ENCODE results near the gene MDK.

MDK gene

GRCh38 chr11:46383974-46384701, 2.7 kb downstream of the MDK start:
- no peak for DNase-seq

GRCh38 chr11:46385169-46386004, 3.9 kb downstream of the MDK start:
- DNase-seq: no peak

GRCh38 chr11:46386005-46386578, 4.6 kb downstream of the MDK start:
- no peak for DNase-seq

GRCh38 chr11:46386674-46387073, 5.2 kb downstream of the MDK start:
- DNase-seq: no peak

- DNase-seq: no peak
Observed at GRCh38 chr11:46387456-46387855, 6.0 kb downstream of the MDK start.

GRCh38 chr11:46387919-46388618, 6.6 kb downstream of the MDK start:
- DNase-seq: no peak

GRCh38 chr11:46388619-46389449, 7.4 kb downstream of the MDK start:
- DNase-seq: no peak

GRCh38 chr11:46389450-46390330, 8.2 kb downstream of the MDK start:
- DNase-seq: peak; percentile 51

GRCh38 chr11:46390331-46391171, 9.1 kb downstream of the MDK start:
- DNase-seq: no peak

- no peak for DNase-seq
Observed at GRCh38 chr11:46391186-46391577, 9.7 kb downstream of the MDK start.

- DNase-seq: no peak
Observed at GRCh38 chr11:46391578-46392420, 10.3 kb downstream of the MDK start, which contains the start of gene CHRM4. Gene CHRM4 (minus strand): TSS chr11:46391776. CDS start chr11:46386557, 5,219 bp downstream.

GRCh38 chr11:46392421-46393230, 11.2 kb downstream of the MDK start:
- DNase-seq: no peak

GRCh38 chr11:46393231-46393616, 11.8 kb downstream of the MDK start:
- no peak for DNase-seq

GRCh38 chr11:46393759-46394158, 12.3 kb downstream of the MDK start:
- DNase-seq: no peak

GRCh38 chr11:46397526-46397925, 16.1 kb downstream of the MDK start:
- DNase-seq: no peak

- DNase-seq: no peak
Observed at GRCh38 chr11:46402957-46403902, 21.8 kb downstream of the MDK start.

GRCh38 chr11:46404476-46405017, 23.1 kb downstream of the MDK start:
- no peak for DNase-seq

Measured in NCI-H2029 treated with DMSO at 0.1 percent for 48 hours (cell line).